GM13977 (cell line): ENCODE data around the gene MAP1LC3B.

ENCODE experiments used
- DNase-seq: peaks from one replicate; pipeline ENCODE4 v3.0.0; 2012; ENCODE audit warnings: low spot score
- CTCF ChIP-seq: IDR thresholded peaks from 2 replicates; pipeline ENCODE4 v1.5.1; 2012; ENCODE audit warnings: mild to moderate bottlenecking, control low read depth; ENCODE audit not compliant: insufficient read depth; ENCODE audit errors: extremely low read depth, missing control alignments
- in situ Hi-C: fragments of 300-500 bp; cut with MboI; formaldehyde crosslinking; loops from one replicate; pipeline ENCODE4 v1.12.0; 2022; ENCODE audit warnings: low sequenced_read_pairs, low pct_unique_long_range_greater_than_20kb, mixed read lengths, inconsistent platforms; ENCODE audit not compliant: unreplicated experiment

The MAP1LC3B gene

DNA sequence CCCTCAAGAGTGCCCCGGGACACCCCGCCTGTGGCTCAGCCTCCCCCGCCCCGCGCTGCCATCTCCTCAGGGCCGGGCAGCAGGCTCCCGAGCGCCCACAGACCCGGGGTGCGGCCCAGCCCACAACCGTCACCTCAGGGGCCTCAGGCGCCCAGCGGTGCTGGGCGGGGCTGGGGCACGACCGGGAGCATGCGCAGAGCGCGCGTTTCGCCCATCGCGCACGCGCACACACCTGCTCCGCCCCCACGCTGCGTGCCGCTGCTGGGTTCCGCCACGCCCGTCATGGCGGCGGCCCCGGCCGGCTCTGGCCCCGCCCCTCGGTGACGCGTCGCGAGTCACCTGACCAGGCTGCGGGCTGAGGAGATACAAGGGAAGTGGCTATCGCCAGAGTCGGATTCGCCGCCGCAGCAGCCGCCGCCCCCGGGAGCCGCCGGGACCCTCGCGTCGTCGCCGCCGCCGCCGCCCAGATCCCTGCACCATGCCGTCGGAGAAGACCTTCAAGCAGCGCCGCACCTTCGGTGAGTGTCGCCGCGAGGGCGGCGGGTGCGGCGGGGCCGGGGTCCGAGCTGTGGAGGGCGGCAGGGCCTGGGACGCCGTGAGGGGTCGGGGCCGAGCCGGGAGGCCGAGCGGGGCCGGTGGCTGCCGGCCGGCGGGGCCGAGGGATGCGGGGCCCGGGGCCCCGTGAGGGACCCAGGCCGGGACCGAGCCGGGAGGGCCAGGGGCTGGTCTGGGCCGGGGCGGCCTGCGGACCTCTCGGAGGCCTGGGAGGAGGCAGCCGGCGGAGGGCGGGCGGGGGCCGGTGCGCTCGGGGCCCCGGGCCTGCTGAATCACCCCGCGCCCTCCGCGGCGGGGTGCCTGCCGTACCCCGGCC lies at the start of gene MAP1LC3B:
Gene MAP1LC3B, plus strand, starts transcription at position 387 of the 871 bp plus-strand sequence. Its CDS starts 92 bp downstream, at position 479.
- TF ChIP-seq CTCF, result no peak
- DNase-seq, result peak; percentile 99
- in situ Hi-C loops, result no loop called here

GRCh38 chr16:87342504-87342903 lies 49.6 kb upstream of the MAP1LC3B start:
- in situ Hi-C loops, result no loop called here
- no peak for DNase-seq
- no peak for TF ChIP-seq CTCF

DNA sequence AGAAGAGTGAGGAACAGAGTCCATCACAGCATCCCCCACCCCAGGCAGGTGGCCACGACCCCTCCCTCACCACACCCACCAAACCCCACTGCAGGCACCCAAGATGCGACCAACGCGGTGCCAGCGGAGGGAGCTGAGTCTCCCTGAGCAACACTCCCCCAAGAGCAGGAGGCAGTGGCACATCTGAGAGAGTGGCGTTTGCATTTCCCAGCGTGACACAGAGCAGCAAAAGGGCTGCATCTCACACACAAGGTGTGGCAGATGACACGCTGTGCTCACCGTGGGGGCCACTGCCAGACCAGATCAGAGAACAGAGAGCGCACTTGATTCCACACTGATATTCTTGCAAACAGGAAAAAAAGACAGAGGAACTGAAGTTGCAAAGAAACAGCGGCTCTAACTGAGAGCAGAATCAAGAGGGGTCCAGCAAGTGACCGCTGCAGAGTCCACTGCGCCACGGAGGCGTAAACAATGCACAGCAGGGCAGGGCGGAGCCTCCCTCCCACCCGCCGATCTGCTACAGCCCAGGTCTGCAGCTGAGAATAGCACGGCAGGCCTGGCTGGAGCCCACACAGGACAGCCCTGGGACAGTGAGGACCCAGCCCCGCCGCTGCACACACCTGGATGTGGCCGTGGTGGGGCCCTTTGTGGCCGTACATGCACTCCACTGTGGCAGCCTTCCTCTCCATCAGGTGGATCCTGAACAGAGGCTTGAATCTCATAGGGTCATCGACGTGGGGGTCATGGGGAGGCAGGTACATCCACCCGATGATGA lies 49.0 kb upstream of the MAP1LC3B start:
- in situ Hi-C loops, result no loop called here
- DNase-seq, result no peak
- no peak for TF ChIP-seq CTCF

DNA sequence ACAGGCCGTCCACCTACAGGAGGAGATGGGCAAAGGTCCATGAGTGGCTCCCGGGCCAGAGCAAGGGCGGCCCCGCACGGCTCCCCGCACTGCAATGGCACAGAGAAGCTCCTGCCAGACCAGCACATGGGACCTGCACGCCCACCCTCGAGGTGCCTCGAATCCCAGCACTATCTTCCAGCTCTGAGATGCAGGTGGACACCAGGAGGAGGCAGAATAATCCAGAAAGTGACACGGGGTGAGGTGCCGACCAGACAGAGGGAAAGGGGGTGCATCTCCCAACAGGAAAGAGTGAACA lies 48.4 kb upstream of the MAP1LC3B start:
- in situ Hi-C loops, result no loop called here
- no peak for TF ChIP-seq CTCF
- DNase-seq, result no peak

DNA sequence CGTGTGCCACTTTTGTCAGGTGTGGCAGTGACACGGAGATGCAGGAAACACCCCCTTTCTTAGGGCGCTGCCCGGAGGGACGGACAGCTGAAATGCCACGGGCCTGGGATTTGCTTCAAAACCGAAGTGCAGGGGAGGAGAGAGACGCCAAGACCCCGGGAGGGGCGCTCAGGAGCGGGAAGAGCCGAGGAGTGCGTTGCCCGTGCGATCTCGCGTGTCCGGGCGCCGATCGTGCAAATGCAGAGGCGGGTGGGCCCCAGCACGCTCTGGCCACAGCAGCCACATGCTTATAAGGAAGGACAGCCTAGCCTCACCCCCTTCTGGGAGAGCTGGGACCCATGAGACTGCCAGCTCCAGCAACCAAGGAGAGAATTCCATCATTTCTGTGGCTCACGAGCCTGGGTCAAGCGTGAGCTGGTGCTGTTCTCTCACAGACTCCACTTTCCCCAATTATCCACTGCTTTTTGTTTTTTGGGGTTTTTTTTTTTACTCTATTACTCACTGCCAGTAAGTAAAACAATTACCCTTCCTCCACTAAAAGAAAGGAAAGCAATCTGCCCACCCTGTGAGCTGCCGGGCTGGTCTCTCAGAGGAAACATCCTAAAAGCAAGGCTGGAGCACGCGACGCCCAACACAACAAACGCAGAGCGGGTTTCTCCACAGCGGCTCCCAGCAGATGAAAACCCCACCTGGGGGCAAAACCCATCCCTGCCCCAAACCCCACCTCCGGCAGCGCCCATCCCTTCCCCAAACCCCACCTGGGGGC lies 47.8 kb upstream of the MAP1LC3B start:
- DNase-seq, result no peak
- in situ Hi-C loops, result no loop called here
- TF ChIP-seq CTCF, result no peak

GRCh38 chr16:87344931-87345631 lies 47.1 kb upstream of the MAP1LC3B start:
- in situ Hi-C loops, result no loop called here
- no peak for DNase-seq
- TF ChIP-seq CTCF, result no peak
